DND-41 (cell line): ENCODE data around the gene NDRG2.

ENCODE experiments used
- ATAC-seq: fragments of 200-7000 bp; cut with Tn5 transposase; 3 replicates; pipeline ENCODE4 v1.9.1; 2021; ENCODE audit warnings: low read depth; ENCODE audit not compliant: insufficient read depth
- DNase-seq: peaks from one replicate; pipeline ENCODE4 v3.0.0-alpha.2; 2020
- H2AFZ ChIP-seq: 2 replicates; pipeline ENCODE4 v1.6.0; 2012; ENCODE audit warnings: low read depth, low read length
- H3K27ac ChIP-seq: 2 replicates; pipeline ENCODE4 v1.5.1; 2012; ENCODE audit warnings: low read length, inconsistent platforms
- H3K27me3 ChIP-seq: fragments of 200-600 bp; sonication (generic); 2 replicates; pipeline ENCODE4 v1.6.0; 2012; ENCODE audit warnings: low read length, mild to moderate bottlenecking, inconsistent platforms; ENCODE audit not compliant: insufficient read depth, poor library complexity
- H3K36me3 ChIP-seq: 2 replicates; pipeline ENCODE4 v1.5.1; 2012; ENCODE audit warnings: low read length, inconsistent platforms; ENCODE audit not compliant: insufficient read depth
- H3K4me1 ChIP-seq: 2 replicates; pipeline ENCODE4 v1.5.1; 2012; ENCODE audit warnings: mild to moderate bottlenecking, low read length; ENCODE audit not compliant: insufficient read depth
- H3K4me2 ChIP-seq: 2 replicates; pipeline ENCODE4 v1.6.0; 2012; ENCODE audit warnings: mild to moderate bottlenecking, moderate library complexity, low read length, inconsistent platforms; ENCODE audit not compliant: insufficient read depth
- H3K4me3 ChIP-seq, 2 experiments: fragments of 200-600 bp in 1 of 2; shearing (Covaris generic) in 1 of 2; 2 replicates each; pipeline ENCODE4 v1.5.1; 2012 to 2016; ENCODE audit warnings: inconsistent platforms in 2 of 2, low read length in 2 of 2, mild to moderate bottlenecking in 2 of 2, low read depth in 1 of 2, moderate library complexity in 1 of 2
- H3K79me2 ChIP-seq: 2 replicates; pipeline ENCODE4 v1.6.0; 2012; ENCODE audit warnings: low read length, inconsistent platforms; ENCODE audit not compliant: insufficient read depth
- H3K9ac ChIP-seq: 2 replicates; pipeline ENCODE4 v1.6.0; 2012; ENCODE audit warnings: low read depth, mild to moderate bottlenecking, inconsistent platforms, low read length, moderate library complexity
- H3K9me3 ChIP-seq: 2 replicates; pipeline ENCODE4 v1.5.1; 2012; ENCODE audit warnings: low read length, moderate library complexity, mild to moderate bottlenecking, inconsistent platforms; ENCODE audit not compliant: insufficient read depth, severe bottlenecking
- H4K20me1 ChIP-seq: 2 replicates; pipeline ENCODE4 v1.6.0; 2012; ENCODE audit warnings: low read length; ENCODE audit not compliant: insufficient read depth
- CTCF ChIP-seq: IDR thresholded peaks from 2 replicates; pipeline ENCODE4 v1.5.1; 2012; ENCODE audit warnings: borderline replicate concordance, low read length, moderate library complexity, mild to moderate bottlenecking; ENCODE audit not compliant: poor library complexity, severe bottlenecking; ENCODE audit errors: extremely low read depth
- EZH2 ChIP-seq: IDR thresholded peaks from 3 replicates; pipeline ENCODE4 v1.6.1; 2012; ENCODE audit warnings: borderline replicate concordance, low read depth, mild to moderate bottlenecking, moderate library complexity, low read length, inconsistent platforms; ENCODE audit not compliant: severe bottlenecking

NDRG2 gene

GRCh38 chr14:21025371-21026273, 761 bp upstream of the NDRG2 start:
- peaks cover 3% of the 10 kb centered on the region for H3K27me3 ChIP-seq
- ATAC-seq: no peak; the same call in 2 of the 3 replicates
- no peaks in the 10 kb centered on the region for H3K36me3 ChIP-seq
- H2AFZ ChIP-seq: peak overlapping the region; percentile 91
- H3K4me1 ChIP-seq: peaks cover 17% of the 10 kb centered on the region
- peak overlapping the region; percentile 48; the same call in 1 of the 2 replicates for H3K27ac ChIP-seq
- peak overlapping the region; percentile 98 for H3K4me2 ChIP-seq
- H3K79me2 ChIP-seq: no peaks in the 10 kb centered on the region
- no peaks in the 10 kb centered on the region for H3K9me3 ChIP-seq
- H4K20me1 ChIP-seq: no peaks in the 10 kb centered on the region
- no peak for DNase-seq
- TF ChIP-seq CTCF: no peak
- TF ChIP-seq EZH2: no peak
- peak overlapping the region; percentile 9 to 69; a peak in 3 of 4 replicates for H3K4me3 ChIP-seq
- peak overlapping the region; percentile 58 for H3K9ac ChIP-seq

GRCh38 chr14:21023817-21024584, 860 bp downstream of the NDRG2 start:
- Histone ChIP-seq H3K27me3 (no peaks in the 10 kb centered on the region), H3K4me3 (peak overlapping the region; percentile 9 to 66; a peak in 2 of 4 replicates), H4K20me1 (no peaks in the 10 kb centered on the region), H2AFZ (peak overlapping the region; percentile 77), H3K27ac (no peak overlapping the region), H3K79me2 (no peaks in the 10 kb centered on the region), H3K4me1 (peaks cover 17% of the 10 kb centered on the region), H3K9me3 (no peaks in the 10 kb centered on the region), H3K4me2 (peak overlapping the region; percentile 98), H3K36me3 (no peaks in the 10 kb centered on the region), H3K9ac (peak overlapping the region; percentile 61)
- DNase-seq (no peak), ATAC-seq (no peak)
- TF ChIP-seq CTCF (no peak), EZH2 (no peak)

- H3K27ac ChIP-seq: no peak overlapping the region
- TF ChIP-seq EZH2 (no peak), CTCF (no peak)
- H2AFZ ChIP-seq: no peak overlapping the region
- H3K9ac ChIP-seq: no peak overlapping the region
- H3K4me3 ChIP-seq: no peak overlapping the region
- peaks cover 17% of the 10 kb centered on the region for H3K4me1 ChIP-seq
- H3K27me3 ChIP-seq: no peaks in the 10 kb centered on the region
- no peaks in the 10 kb centered on the region for H3K79me2 ChIP-seq
- no peak overlapping the region for H3K4me2 ChIP-seq
- H3K36me3 ChIP-seq: no peaks in the 10 kb centered on the region
- no peak for ATAC-seq
- H3K9me3 ChIP-seq: no peaks in the 10 kb centered on the region
- no peaks in the 10 kb centered on the region for H4K20me1 ChIP-seq
- no peak for DNase-seq
These were observed 1.7 kb downstream of the NDRG2 start for GRCh38 chr14:21023174-21023573.
